Activated naive CD8-positive, alpha-beta T cell treated with anti-CD3 and anti-CD28 coated beads for 36 hours (primary cell): ENCODE data around the gene ATPAF1. TPM values are rescaled to one million over a fixed set of nuclear protein-coding genes. Genes with fewer than 3 reads are reported as not detected.

ENCODE experiments used
- DNase-seq: peaks from one replicate; pipeline ENCODE4 v3.0.0; 2021
- H3K27ac Mint-ChIP-seq: one replicate; pipeline ENCODE4 v1.8.0; 2022; ENCODE audit warnings: mild to moderate bottlenecking, moderate library complexity, mixed read lengths
- H3K27me3 Mint-ChIP-seq: one replicate; pipeline ENCODE4 v1.8.0; 2022; ENCODE audit warnings: mild to moderate bottlenecking, mixed read lengths
- H3K36me3 Mint-ChIP-seq: one replicate; pipeline ENCODE4 v1.8.0; 2021; ENCODE audit warnings: mild to moderate bottlenecking, mixed read lengths
- H3K4me1 Mint-ChIP-seq: one replicate; pipeline ENCODE4 v1.8.0; 2021; ENCODE audit warnings: mixed read lengths
- H3K4me3 Mint-ChIP-seq: one replicate; pipeline ENCODE4 v1.8.0; 2022; ENCODE audit warnings: mild to moderate bottlenecking, moderate library complexity, mixed read lengths
- H3K9me3 Mint-ChIP-seq: one replicate; pipeline ENCODE4 v1.8.0; 2022; ENCODE audit warnings: mixed read lengths
- total RNA-seq, 2 experiments: library from RNA; stranded (reverse); gene quantifications; one replicate each; pipeline ENCODE4 v1.2.3, GENCODE V29; 2021

ATPAF1 gene
- total RNA-seq, 2 experiments from 2014 or later, result 45.0 to 46.6 TPM

GRCh38 chr1:46603481-46603857 lies 64.7 kb downstream of the ATPAF1 start:
- Mint-ChIP-seq H3K4me1 (peaks cover 37% of the 10 kb centered on the region), H3K27ac (peak overlapping the region; percentile 80), H3K4me3 (peak overlapping the region; percentile 88), H3K27me3 (no peaks in the 10 kb centered on the region), H3K9me3 (no peaks in the 10 kb centered on the region), H3K36me3 (peaks cover 5% of the 10 kb centered on the region)
- DNase-seq, result no peak

GRCh38 chr1:46601257-46602007 lies 66.7 kb downstream of the ATPAF1 start:
- no peak for DNase-seq
- H3K27ac Mint-ChIP-seq, result no peak overlapping the region
- H3K4me3 Mint-ChIP-seq, result no peak overlapping the region
- H3K4me1 Mint-ChIP-seq, result peaks cover 34% of the 10 kb centered on the region
- no peaks in the 10 kb centered on the region for H3K9me3 Mint-ChIP-seq
- H3K36me3 Mint-ChIP-seq, result peaks cover 14% of the 10 kb centered on the region
- H3K27me3 Mint-ChIP-seq, result no peaks in the 10 kb centered on the region

DNA sequence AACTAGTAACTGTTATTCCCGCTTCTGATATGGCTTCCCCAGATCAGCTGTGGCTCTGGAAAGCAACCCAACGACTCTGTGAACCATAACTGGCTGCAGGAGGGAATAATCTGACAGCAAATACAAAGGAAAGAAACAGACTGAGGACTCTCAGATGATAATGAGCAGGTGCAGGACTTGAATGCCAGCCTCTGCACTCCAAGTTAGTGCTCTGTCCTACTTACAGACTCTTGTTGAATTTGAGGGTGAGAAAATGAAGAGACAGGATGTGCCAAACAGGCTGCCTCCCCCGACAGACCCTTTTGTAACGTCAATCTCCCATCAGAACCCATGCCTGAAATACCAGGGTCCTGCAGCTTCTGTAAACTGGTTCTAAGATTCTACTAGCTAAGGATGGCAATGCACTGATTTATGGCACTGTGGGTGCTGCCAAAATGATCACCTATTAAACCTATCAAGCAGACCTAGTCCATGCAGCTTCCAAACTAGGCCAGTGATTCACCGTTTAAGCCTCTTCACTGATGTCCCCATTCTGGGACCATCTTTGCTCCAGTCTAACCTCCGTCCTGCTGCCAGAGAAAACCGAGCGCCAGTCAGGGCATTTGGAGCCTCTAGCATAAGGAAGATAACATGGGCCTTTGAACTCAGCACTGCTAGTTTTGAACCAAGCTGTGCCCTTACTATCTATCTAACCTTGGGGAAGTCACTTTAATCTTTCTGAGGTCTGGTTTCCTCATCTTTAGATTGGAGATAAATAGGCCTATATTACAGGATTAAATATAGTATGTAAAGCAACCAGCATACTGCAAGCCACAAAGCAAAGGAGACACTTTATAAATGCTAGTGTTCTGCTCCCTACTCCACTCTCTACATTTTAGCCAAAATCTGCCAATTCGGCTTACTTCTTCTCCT lies 68.8 kb downstream of the ATPAF1 start:
- Mint-ChIP-seq H3K27ac (no peak overlapping the region), H3K27me3 (no peaks in the 10 kb centered on the region), H3K9me3 (no peaks in the 10 kb centered on the region), H3K36me3 (peaks cover 14% of the 10 kb centered on the region), H3K4me3 (no peak overlapping the region), H3K4me1 (peaks cover 29% of the 10 kb centered on the region)
- DNase-seq, result no peak

DNA sequence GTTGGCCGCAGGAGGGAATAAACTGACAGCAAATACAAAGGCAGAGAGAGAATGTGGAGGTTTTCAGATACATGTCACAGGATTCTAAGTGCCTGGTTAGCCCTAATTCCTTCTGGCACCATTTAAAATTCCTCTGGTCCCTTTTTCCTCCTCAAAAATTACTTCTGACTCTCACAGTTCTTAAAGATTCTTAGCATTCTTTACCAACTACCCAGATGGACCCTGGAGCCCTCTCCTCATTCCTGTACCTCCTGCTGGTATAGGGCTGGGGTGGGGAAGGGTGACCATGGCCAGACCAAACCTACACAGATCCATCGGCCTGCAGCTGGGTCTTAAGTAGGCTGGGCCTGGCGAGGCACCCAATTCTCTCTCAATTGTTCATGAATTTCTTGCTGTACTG lies 71.3 kb downstream of the ATPAF1 start:
- Mint-ChIP-seq H3K36me3 (peaks cover 26% of the 10 kb centered on the region), H3K27me3 (no peaks in the 10 kb centered on the region), H3K9me3 (no peaks in the 10 kb centered on the region), H3K4me3 (no peak overlapping the region), H3K4me1 (peaks cover 24% of the 10 kb centered on the region), H3K27ac (no peak overlapping the region)
- no peak for DNase-seq

DNA sequence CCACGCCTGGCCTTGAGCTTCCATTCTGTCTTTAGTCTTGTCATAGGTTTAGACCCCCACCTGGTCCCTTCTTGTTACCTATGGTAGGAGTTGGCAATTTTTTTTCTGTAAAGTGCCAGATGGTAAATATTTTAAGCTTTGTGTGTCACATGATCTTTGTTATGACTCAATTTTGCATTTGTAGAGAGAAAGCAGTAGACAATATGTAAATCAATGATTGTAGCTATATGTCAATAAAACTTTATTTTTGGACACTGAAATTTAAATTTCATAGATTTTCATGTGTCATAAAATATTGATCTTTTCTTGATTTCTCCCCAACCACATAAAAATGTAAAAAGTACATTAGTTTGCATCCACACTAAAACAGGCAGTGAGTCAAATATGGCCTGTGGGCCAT lies 72.1 kb downstream of the ATPAF1 start:
- Mint-ChIP-seq H3K4me3 (no peak overlapping the region), H3K27ac (no peak overlapping the region), H3K27me3 (no peaks in the 10 kb centered on the region), H3K9me3 (no peaks in the 10 kb centered on the region), H3K36me3 (peaks cover 25% of the 10 kb centered on the region), H3K4me1 (peaks cover 22% of the 10 kb centered on the region)
- DNase-seq, result no peak

DNA sequence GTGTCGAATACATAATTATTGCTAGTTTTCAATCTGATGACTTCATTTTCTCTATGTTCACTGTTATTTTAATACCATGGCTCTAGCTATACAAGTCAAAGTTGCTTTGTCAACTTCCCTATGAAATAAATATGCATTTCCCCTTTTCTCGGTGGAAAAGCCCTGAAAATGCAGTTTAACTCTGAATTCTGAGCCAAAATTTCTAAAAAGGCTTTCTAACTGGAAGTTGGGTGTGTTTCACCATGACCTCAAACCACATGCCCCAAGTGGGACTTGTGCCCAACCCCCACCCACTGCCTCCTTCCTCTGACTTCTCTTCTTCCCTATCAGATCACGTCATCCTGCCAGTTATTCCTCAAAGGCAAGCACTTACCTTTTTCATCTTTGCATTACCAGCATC lies 73.0 kb downstream of the ATPAF1 start:
- Mint-ChIP-seq H3K27me3 (no peaks in the 10 kb centered on the region), H3K4me3 (no peak overlapping the region), H3K36me3 (peaks cover 29% of the 10 kb centered on the region), H3K4me1 (peaks cover 22% of the 10 kb centered on the region), H3K27ac (no peak overlapping the region), H3K9me3 (no peaks in the 10 kb centered on the region)
- DNase-seq, result no peak

- Mint-ChIP-seq H3K36me3 (peaks cover 39% of the 10 kb centered on the region), H3K4me3 (no peak overlapping the region), H3K9me3 (peaks cover 2% of the 10 kb centered on the region), H3K4me1 (peaks cover 15% of the 10 kb centered on the region), H3K27me3 (no peaks in the 10 kb centered on the region), H3K27ac (no peak overlapping the region)
- no peak for DNase-seq
Measured at GRCh38 chr1:46594063-46594462, 74.1 kb downstream of the ATPAF1 start.

DNA sequence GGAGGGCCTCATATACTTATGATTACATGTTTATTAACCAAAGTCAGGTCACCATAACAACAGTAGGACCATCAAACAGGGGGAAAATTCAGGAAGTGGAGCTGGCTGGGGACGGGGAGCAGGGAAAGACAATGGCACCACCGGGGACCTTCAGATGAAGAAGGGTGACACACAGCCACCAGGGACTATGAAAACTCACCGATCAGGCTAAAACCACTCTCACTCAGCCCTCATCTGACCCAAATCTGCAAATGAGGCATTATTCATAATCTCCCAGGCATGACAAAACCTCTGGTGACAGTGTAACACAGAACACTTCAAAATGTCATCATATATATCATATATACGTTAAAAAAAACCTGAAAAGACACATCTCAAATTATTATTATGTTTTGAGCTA lies 75.3 kb downstream of the ATPAF1 start:
- Mint-ChIP-seq H3K27me3 (no peaks in the 10 kb centered on the region), H3K4me3 (no peak overlapping the region), H3K27ac (no peak overlapping the region), H3K36me3 (peaks cover 43% of the 10 kb centered on the region), H3K9me3 (peaks cover 3% of the 10 kb centered on the region), H3K4me1 (peaks cover 11% of the 10 kb centered on the region)
- DNase-seq, result no peak

- no peak for DNase-seq
- peaks cover 3% of the 10 kb centered on the region for H3K9me3 Mint-ChIP-seq
- H3K4me3 Mint-ChIP-seq, result no peak overlapping the region
- H3K27me3 Mint-ChIP-seq, result no peaks in the 10 kb centered on the region
- no peaks in the 10 kb centered on the region for H3K4me1 Mint-ChIP-seq
- H3K36me3 Mint-ChIP-seq, result peaks cover 39% of the 10 kb centered on the region
- no peak overlapping the region for H3K27ac Mint-ChIP-seq
Measured at GRCh38 chr1:46589529-46589928, 78.6 kb downstream of the ATPAF1 start.

GRCh38 chr1:46587069-46587468 lies 81.1 kb downstream of the ATPAF1 start:
- Mint-ChIP-seq H3K4me3 (no peak overlapping the region), H3K4me1 (peaks cover 5% of the 10 kb centered on the region), H3K9me3 (peaks cover 3% of the 10 kb centered on the region), H3K36me3 (peaks cover 36% of the 10 kb centered on the region), H3K27me3 (no peaks in the 10 kb centered on the region), H3K27ac (no peak overlapping the region)
- DNase-seq, result no peak

DNA sequence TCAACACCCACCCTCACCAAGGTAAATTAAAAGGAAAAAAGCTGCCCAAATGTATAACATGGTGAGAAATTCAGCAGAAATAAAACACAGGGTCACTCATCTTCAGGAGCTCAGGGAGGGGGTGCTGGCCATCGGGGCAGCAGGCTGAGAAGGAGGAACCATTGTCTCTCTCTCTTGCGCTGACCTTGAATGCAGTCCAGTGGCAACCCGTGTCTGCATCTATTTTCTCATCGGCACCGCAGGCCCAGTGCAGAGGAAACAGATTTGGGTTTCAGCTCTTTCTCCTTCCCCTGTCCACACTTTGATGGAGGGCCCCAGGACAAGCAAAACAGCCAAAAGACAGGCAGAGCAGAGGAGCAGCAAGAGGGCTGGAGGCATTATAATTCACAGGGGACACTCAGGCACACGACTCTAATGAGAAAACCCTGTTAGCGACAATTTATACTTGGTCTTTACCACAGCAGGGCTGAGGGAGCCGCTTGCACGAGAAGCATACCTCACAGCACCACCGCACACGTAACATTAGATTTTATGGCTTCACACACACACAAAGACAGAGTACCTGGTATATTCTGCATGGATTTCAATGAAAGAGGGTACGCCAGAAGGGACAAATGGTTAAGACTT lies 82.7 kb downstream of the ATPAF1 start:
- peaks cover 18% of the 10 kb centered on the region for H3K4me1 Mint-ChIP-seq
- no peak overlapping the region for H3K4me3 Mint-ChIP-seq

GRCh38 chr1:46583494-46583893 lies 84.7 kb downstream of the ATPAF1 start:
- no peak overlapping the region for H3K27ac Mint-ChIP-seq
- no peaks in the 10 kb centered on the region for H3K27me3 Mint-ChIP-seq
- DNase-seq, result no peak
- no peaks in the 10 kb centered on the region for H3K9me3 Mint-ChIP-seq
- peaks cover 19% of the 10 kb centered on the region for H3K4me1 Mint-ChIP-seq
- H3K36me3 Mint-ChIP-seq, result peaks cover 29% of the 10 kb centered on the region
- H3K4me3 Mint-ChIP-seq, result no peak overlapping the region

More for the DNA sequence above, 82.7 kb downstream of the ATPAF1 start:
- no peaks in the 10 kb centered on the region for H3K27me3 Mint-ChIP-seq
- DNase-seq, result no peak
- H3K36me3 Mint-ChIP-seq, result peaks cover 41% of the 10 kb centered on the region
- H3K9me3 Mint-ChIP-seq, result peaks cover 3% of the 10 kb centered on the region
- no peak overlapping the region for H3K27ac Mint-ChIP-seq

GRCh38 chr1:46582972-46583371 lies 85.2 kb downstream of the ATPAF1 start:
- H3K27me3 Mint-ChIP-seq, result no peaks in the 10 kb centered on the region
- H3K27ac Mint-ChIP-seq, result no peak overlapping the region
- H3K4me3 Mint-ChIP-seq, result no peak overlapping the region
- no peaks in the 10 kb centered on the region for H3K9me3 Mint-ChIP-seq
- no peak for DNase-seq
- peaks cover 29% of the 10 kb centered on the region for H3K36me3 Mint-ChIP-seq
- peaks cover 19% of the 10 kb centered on the region for H3K4me1 Mint-ChIP-seq
